Stimulated activated CD8-positive, alpha-beta memory T cell treated with anti-CD3 and anti-CD28 coated beads, Interleukin-12 subunit alpha, Interleukin-12 subunit beta, amount 100 ng/mL, for 1 hour (primary cell): ENCODE results near the gene DRC7.
"Not testable (repeated sequence)": the region's sequence is repeated elsewhere in the genome, so short reads cannot be mapped to it uniquely, and the experiment has no call there.

Experiments
- DNase-seq: peaks from one replicate; pipeline ENCODE4 v3.0.0-alpha.2; 2020; ENCODE audit warnings: low read depth

The DRC7 gene

DNA sequence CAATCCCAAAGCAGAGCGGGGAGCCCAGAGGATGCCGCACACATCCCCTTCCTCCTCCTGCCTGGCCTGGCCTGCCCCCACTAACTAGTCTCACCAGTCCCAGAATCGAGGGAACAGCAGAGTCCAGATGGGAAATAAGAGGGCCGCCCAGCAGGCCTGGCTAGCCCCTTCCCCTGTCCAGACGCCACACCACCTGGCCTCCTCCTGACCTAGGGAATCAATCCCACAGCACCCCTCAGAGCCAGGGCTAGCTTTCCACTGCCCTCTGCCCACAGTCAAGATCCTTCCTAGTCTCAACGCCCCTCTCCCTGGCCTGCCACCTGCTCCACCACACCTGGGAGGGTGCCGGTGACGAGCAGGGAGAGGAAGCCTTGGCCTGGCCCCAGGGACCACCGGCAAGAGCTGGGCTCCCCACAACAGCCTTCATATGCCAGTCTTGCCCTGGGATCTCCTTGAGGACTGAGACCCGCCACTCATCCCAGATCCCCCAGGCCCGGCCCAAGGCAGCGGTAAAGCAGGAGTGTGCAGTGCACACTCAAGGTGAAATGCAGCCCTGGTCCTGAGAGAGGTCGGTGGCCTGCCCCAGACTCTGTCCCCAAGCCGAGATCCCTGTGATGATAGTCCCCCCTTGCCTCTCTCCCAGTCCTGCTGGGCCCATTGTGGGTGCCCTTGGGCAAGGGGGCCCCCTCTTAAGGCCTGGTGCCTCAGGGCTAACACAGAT is 68.8 kb downstream of the DRC7 start:
- no peak for DNase-seq

DNA sequence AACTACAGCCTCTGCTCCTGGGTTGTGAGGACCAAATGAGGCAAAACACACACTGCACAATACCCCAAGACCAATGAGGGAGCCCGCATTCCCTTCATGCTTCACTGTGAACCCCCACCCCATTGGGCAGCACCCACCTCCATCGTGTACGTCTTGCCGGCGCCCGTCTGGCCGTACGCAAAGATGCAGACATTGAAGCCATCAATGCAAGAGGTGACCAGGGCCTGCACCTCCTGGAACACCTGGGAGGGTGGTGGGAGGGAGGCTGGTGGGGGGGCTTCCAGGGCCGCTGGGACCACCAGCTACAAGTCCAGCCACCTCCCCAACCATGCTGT is 69.4 kb downstream of the DRC7 start:
- no peak for DNase-seq

DNA sequence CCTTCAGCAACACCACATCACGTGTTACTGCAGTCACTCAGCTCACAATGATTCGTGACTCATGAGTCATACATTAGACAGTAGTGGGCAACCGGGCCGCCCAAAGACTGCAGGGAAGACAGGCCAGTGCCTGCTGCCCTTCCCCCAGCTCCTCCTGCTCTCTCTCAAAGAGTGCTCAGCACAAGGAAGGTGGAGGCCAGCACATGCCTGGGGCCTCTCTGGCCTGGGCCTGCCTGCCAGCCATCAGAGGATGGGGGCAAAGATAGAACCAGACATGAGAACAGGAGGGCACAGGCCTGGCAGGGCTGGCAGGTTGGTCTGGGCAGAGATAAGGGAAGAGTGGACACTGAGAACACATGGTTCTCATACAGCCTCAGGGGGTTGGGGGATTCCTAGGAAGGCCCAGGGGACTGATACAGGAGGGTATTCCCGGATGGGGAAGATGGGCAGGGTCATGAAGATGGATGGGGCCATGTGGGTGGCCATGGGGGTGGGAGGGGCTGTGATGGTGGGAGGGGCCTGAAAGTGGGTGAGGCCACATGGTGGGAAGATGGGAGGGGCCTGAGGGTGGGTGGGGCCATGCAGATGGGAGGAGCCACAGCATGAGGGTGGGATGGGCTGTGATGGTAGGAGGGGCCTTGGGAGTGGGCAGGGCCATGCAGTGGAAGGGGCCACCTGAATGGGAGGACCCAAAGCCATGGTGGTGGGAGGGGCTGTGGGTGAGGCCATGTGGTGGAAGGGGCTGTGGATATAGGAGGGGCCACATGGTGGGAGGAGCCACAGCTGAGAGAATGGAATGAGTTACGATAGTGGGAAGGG is 69.9 kb downstream of the DRC7 start:
- DNase-seq: no peak

DNA sequence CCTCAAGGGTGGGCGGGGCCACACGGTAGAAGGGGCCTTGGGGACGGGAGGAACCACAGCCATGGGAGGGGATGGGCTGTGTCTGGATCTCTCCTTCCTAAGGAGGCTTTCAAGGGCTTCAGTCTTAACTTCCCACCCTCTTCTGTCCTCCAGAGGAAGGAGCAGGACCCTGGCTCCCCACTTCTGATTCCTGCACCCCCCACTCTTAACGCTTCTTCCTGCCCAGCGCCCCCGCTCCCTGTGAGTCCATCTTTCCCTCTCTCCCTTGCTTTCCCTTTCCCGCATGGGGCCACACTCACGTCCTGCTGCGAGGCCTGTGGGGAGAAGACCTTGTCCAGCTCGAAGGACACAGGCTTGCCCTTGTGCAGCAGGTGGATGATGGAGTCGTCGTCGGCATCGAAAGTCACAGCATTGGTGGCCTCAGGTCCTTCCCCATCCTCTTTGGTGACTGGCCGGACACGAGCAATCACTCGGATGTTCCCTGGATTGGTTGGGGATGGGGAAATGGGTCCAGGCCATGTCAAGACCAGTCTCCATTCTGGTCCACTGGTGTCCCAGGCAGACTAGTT is 70.6 kb downstream of the DRC7 start:
- DNase-seq: no peak

DNA sequence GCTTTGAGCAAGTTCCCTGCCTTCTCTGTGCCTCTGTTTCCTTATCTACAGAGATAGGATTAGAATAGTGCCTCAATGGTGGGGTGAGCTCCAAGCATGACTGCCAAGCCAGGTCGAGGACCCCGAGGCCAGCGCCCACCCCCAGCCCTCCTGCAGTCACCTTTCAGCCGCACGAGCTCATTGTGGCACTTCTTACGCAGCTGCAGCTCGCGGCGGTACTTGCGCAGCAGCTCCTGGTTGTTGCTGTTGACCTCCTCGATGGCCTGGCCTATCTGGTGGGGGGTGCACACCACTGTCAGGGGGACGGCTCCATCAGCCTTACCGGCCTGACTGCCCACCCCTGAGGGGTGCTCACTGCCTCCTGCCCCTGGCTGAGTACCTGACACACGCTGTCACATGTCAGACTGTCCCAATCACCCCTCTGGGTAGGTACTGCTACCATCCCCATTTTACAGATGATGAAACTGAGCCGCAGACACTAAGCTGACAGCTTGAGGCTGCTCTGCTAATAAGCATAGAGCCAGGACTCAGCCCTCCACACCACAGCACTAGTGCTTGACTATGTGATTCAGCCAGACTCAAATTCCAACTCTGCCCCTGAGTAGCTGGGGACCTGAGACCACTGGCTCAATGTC is 72.2 kb downstream of the DRC7 start:
- DNase-seq: no peak

DNA sequence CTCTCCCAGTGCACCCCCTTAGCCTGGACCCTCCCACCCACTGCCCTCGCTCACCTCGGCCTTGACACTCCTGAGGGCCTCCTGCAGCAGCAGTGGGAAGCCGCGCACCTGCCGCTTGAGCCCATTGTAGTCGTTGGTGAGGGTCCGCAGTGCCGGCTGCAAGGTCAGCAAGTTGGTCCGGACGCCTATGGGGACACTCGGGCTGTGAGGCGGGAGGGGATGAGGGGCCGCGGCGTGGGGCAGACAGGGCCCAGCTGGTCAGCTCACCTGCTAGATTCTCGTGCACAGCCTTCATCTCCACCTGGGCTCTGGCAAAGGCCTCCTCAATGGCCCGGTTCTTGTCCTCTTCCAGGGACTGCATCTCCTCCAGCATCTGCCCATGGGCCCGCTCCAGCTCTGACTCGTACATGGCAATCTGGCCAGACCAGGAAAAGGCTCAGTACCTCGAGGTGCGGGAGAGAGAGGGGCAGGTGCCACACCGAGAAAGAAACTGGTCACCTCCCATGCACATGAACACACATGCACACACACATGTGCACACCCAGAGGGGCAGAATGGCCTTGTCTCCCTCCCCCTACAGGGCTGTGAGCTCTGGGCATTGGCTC is 75.0 kb downstream of the DRC7 start:
- DNase-seq: no peak

DNA sequence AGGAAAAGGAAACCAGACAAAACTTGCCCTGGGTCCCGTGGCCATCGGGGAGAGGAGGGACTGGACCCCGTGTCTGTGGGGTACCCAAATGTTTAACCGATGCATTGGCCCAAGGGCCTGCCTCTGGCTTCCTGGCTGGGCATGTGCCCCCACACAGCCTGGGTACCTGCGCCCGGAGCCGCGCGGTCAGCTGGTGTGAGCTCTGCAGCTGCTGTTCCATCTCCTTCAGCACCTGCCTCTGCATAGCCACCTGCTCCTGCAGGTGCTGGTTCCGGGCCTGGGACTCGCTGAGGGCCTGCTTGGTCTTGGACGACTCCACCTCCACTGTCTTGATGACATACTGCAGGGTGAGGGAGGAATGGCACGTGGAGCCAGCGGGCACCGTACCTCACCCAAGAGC is 75.8 kb downstream of the DRC7 start:
- no peak for DNase-seq

DNA sequence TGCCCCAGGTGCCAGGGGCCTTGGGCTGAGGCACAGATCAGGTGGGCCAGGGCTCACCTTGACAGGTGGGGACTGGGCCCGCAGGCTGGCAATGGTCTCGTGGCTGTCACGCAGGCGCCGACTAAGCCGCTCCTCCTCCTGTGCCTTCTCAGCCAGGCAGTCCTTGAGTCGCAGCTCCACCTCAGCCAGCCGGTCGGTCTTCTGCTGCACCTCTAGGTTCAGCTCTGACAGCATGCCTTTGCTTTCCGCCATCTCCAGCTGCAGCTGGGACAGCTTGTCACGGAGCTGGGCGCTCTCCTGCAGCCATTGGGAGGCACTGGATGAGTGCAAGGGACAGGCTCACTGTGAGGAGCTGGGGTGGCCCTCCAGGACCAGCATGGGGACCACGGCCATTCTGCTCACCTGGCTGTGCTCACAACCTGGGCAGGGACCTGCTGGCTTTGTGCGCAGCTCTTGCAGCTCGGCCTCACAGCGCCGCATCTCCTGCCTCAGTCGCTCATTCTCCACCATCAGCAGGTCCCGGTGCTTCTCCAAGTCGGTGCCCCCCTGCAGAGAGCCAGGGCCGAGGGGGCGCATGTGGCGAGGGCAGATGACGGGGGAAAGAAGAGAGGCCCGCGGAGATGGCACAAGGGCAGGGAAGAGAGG is 76.7 kb downstream of the DRC7 start:
- DNase-seq: no peak

DNA sequence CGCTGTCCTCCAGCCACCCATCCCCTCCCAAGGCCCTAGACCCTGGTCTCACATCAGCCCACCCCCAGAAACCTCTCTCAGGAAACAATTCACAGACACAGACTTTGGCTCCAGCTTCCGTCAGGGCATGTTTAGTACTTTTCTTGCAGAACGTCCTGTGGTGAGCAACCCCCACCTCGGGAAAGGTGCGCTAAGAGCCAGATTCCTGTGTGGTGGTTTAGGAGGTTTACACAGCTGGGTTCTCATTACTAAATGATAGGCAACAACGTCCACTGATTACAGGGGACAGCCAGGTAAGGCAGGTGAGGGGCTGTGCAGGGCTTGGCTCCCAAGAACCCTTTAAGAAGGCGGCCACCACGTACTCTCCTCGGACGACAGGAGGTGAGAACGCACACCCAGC is 78.4 kb downstream of the DRC7 start:
- no peak for DNase-seq

DNA sequence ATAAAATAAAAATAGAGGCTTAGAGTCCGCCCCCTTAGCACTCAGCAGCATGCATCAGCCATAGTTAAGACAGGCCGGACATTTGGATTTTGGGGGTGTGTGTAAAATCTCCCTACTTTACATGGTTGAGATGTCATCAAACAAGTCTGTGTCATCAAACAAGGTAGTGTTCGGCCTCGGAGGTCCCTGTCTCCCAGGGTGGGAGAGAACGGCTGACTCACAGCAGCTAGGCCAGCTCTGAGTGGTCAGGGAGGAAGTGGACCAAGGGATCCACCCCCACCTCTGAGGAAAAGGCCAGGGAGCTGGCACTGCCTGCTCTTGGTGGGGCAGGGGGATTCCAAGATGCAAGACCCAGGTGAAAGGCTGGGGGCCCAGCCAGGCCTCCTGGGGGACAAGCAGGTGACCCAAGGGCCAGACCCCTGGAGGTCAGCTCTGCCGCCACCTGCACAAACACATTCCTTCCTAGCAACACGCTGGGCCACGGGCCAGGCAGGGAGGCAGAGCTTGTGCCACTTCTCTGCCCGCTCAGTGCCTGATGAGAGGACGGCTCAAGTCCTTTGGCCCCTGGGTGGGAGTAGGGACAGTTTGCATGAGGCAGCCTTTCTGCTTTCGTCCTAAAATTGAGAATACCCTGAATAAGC is 79.2 kb downstream of the DRC7 start:
- no peak for DNase-seq

DNA sequence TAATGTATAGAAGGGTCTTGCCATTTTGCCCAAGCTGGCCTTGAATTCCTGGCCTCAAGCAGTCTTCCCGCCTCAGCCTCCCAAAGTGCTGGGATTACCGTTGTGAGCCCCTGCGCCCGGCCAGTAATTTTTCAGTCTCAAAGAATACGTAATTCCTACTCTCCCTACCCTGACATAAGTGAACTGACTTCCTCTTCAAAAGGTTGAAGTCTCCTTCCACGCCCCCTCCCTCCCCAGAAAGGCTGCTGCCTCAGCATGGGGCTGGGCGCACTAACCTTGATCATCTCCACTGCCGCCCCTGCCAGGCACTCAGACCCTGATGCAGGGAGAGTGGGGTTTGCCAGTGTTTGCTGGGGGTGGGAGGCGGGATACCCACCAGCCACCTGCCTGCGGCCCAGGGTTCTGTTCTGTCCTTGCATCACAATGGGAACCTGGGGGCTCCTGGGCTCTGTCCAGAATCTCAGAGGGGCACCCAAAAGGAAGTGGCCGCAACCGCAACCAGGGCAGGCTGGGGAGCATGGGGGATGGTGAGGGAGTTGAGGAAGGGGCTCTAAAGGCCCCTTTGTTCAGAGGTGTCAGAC is 80.2 kb downstream of the DRC7 start:
- DNase-seq: no peak

DNA sequence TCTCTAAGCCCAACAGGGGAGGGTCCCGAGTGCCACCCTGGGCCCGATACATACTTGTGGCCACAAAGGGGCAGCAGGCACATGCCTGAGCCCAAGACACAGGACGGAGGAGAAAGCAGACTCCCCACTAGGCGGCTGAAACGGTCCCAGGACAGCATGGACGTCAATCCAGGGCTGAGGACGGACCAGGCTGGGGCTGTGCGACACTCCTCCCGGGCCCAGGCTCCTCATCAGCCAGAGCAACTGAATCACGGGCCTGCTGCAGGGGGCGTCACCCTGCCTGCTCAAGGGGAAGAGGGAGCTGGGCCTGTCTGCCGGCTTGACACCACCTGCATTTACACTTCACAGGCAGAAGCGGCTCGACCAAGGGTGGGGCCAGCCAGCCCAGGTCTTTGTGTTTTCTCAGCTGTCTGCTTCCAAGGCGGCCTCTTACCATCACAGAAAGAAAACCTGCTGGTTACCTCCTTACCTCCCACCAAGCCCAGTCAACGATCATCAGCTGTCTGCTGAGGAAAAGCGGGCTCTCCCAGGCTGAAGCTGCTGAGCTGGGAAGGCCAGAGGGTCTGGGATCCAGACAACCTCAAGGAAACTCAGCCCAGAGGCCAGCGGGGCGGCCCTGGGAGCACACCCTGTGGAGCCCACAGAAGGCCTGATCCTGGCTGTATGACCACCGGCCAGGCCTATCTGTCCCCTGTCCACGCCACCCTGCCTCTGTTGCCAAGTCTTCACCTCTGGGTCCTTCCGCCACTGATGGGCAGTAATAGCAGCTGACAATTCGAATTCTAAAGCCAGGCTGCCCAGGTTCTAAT is 81.3 kb downstream of the DRC7 start:
- DNase-seq: no peak

DNA sequence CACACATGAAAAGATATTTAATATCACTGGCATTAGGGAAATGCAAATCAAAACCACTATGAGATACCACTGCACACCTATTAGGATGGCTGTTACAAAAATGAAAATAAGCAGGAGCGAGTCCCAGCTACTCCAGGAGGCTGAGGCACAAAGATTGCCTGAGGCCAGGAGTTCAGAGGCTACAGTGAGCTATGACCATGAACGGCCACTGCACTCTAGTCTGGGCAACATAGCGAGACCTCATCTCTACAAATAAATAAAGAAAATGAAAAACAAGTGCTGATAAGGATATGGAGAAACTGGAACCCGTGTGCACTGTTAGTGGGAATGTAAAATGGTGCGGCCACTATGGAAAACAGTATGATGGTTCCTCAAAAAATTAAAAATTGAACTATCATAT is 84.1 kb downstream of the DRC7 start:
- no peak for DNase-seq

DNA sequence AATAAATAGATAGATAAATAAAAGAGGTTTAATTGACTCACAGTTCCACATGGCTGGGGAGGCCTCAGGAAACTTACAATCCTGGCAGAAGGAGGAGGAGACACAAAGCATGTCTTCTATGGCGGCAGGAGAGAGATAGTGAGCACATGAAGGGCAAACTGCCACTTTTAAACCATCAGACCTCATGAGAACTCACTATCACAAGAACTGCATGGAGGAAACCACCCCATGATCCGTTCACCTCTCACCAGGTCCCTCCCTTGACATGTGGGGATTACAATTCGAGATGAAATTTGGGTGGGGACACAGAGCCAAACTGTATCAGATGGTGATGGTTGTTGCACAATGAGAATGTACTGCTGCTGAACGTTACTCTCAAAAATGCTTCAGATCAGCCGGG is 85.2 kb downstream of the DRC7 start:
- not testable (repeated sequence) for DNase-seq

DNA sequence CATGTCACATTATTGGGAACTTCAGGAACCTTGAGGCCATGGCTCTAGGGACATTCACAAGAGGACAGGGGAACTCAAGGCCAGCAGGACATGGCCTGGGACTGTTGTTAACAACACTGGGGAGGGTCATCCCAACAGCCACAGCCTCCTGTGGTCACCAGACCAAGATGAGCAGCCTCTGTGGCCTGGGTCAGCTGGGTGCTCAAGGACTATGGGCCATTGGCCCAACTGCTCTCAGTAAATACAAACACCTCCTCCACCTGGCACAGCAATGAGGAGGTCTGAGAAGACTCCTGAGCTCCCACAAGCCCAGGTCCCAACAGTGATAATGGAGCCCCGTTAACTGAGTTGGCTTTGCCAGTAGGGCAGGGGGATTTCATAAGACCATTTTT is 86.7 kb downstream of the DRC7 start:
- no peak for DNase-seq
